SU-DHL-6 (cell line): ENCODE measurements around the gene ITGB1.

Experiments
- H2AFZ ChIP-seq: fragments of 200-600 bp; sonication (generic); 2 replicates; pipeline ENCODE4 v1.6.1; 2014; ENCODE audit warnings: low read depth, mild to moderate bottlenecking, moderate library complexity, mixed read lengths, antibody characterized with exemption, low read length; ENCODE audit not compliant: severe bottlenecking
- H3F3A ChIP-seq: fragments of 200-600 bp; shearing (Covaris generic); 2 replicates; pipeline ENCODE4 v1.6.0; 2016; ENCODE audit warnings: antibody characterized with exemption, mild to moderate bottlenecking; ENCODE audit not compliant: insufficient read depth
- H3K27ac ChIP-seq: fragments of 200-600 bp; sonication (generic); 2 replicates; pipeline ENCODE4 v1.5.1; 2016; ENCODE audit warnings: low read depth, mild to moderate bottlenecking, low read length, moderate library complexity, mixed read lengths
- H3K27me3 ChIP-seq: fragments of 200-600 bp; sonication (generic), shearing (Covaris generic); 2 replicates; pipeline ENCODE4 v1.6.0; 2014; ENCODE audit warnings: mild to moderate bottlenecking, low read length
- H3K36me3 ChIP-seq: fragments of 200-600 bp; sonication (generic); 2 replicates; pipeline ENCODE4 v1.6.1; 2014; ENCODE audit warnings: mild to moderate bottlenecking, low read length, mixed read lengths
- H3K4me2 ChIP-seq: fragments of 300-600, 200-600 bp; shearing (Covaris generic), sonication (generic); 2 replicates; pipeline ENCODE4 v1.6.0; 2014; ENCODE audit warnings: low read length, low read depth, mild to moderate bottlenecking; ENCODE audit not compliant: poor library complexity, severe bottlenecking
- H3K4me3 ChIP-seq: fragments of 200-600 bp; sonication (generic); 2 replicates; pipeline ENCODE4 v1.5.1; 2014; ENCODE audit warnings: antibody characterized with exemption, low read length, mild to moderate bottlenecking, mixed read lengths; ENCODE audit not compliant: insufficient read depth, poor library complexity, severe bottlenecking
- H3K79me2 ChIP-seq: fragments of 200-600 bp; sonication (generic); 2 replicates; pipeline ENCODE4 v1.6.1; 2014; ENCODE audit warnings: mild to moderate bottlenecking, low read length, moderate library complexity; ENCODE audit not compliant: insufficient read depth
- H3K9ac ChIP-seq: fragments of 200-600 bp; sonication (generic); 2 replicates; pipeline ENCODE4 v1.7.0; 2014; ENCODE audit warnings: mild to moderate bottlenecking, low read length
- H3K9me2 ChIP-seq: fragments of 200-600 bp; sonication (generic); replicated peaks from 2 replicates; pipeline ENCODE4 v1.6.1; 2014; ENCODE audit warnings: low read length; ENCODE audit not compliant: insufficient read depth
- H3K9me3 ChIP-seq: fragments of 200-600 bp; sonication (generic); 2 replicates; pipeline ENCODE4 v1.6.1; 2014; ENCODE audit warnings: low read length, mixed read lengths; ENCODE audit not compliant: insufficient read depth
- H4K20me1 ChIP-seq: fragments of 200-600 bp; sonication (generic); 2 replicates; pipeline ENCODE4 v1.6.1; 2014; ENCODE audit warnings: low read depth, mild to moderate bottlenecking, antibody characterized with exemption, low read length, moderate library complexity, mixed read lengths
- EZH2phosphoT487 ChIP-seq: fragments of 200-600 bp; sonication (generic), shearing (Covaris generic); conservative IDR thresholded peaks from 2 replicates; pipeline ENCODE4 v1.6.1; 2018; ENCODE audit warnings: mild to moderate bottlenecking, antibody characterized with exemption, low read length, moderate library complexity, mixed read lengths
- TF ChIP-seq, protein P1 (sequence below): fragments of 200-600 bp; sonication (generic); IDR thresholded peaks from one replicate; pipeline ENCODE4 v1.5.1; 2017; ENCODE audit warnings: antibody characterized with exemption, mild to moderate bottlenecking, low read length, moderate library complexity; ENCODE audit not compliant: insufficient read depth, poor library complexity, severe bottlenecking

The ITGB1 gene

DNA sequence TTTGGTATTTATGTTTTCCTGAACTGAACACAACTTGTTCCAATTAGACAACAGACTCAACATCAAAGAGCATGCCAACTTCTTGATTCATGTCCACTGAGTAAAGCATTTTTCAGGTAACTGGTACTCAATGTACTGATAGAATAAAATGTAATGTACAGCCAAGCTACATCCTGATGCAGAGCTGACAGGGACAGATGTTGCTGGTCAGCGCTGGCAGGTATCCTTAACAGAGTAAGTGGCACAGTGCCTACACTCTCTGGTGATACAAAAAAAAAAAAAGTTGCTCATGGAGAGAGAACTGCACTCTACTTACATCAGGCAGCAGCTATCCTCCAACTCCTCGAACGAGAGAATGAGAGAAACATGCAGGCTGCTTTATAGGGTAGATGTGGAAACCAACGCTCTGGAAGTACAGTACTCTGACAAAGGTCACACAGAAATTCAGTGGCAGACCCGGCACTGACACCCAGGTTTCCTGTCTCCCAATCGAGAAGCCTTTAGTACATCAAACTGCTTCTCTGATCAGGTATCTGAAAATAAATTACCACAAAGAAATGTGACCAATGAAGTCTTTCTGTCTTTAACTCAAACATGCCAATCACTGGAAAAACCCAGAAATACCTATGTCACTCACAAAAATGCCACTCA, 4.6 kb downstream of the ITGB1 start:
- Histone ChIP-seq H3F3A (0 out of 2 replicates have a peak, but pooled peaks cover 4% of the 10 kb centered on the region), H3K79me2 (no peaks in the 10 kb centered on the region), H3K4me3 (no peak overlapping the region), H3K4me2 (no peak overlapping the region), H3K9me2 (no peaks in the 10 kb centered on the region), H3K9ac (no peak overlapping the region), H3K9me3 (no peaks in the 10 kb centered on the region), H3K27me3 (no peaks in the 10 kb centered on the region), H2AFZ (no peak overlapping the region), H3K27ac (no peak overlapping the region), H3K36me3 (no peaks in the 10 kb centered on the region), H4K20me1 (0 out of 2 replicates have a peak, but pooled peaks cover 12% of the 10 kb centered on the region)
- no peak for TF ChIP-seq EZH2phosphoT487
- TF ChIP-seq, protein P1, sequence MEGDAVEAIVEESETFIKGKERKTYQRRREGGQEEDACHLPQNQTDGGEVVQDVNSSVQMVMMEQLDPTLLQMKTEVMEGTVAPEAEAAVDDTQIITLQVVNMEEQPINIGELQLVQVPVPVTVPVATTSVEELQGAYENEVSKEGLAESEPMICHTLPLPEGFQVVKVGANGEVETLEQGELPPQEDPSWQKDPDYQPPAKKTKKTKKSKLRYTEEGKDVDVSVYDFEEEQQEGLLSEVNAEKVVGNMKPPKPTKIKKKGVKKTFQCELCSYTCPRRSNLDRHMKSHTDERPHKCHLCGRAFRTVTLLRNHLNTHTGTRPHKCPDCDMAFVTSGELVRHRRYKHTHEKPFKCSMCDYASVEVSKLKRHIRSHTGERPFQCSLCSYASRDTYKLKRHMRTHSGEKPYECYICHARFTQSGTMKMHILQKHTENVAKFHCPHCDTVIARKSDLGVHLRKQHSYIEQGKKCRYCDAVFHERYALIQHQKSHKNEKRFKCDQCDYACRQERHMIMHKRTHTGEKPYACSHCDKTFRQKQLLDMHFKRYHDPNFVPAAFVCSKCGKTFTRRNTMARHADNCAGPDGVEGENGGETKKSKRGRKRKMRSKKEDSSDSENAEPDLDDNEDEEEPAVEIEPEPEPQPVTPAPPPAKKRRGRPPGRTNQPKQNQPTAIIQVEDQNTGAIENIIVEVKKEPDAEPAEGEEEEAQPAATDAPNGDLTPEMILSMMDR = no peak

DNA sequence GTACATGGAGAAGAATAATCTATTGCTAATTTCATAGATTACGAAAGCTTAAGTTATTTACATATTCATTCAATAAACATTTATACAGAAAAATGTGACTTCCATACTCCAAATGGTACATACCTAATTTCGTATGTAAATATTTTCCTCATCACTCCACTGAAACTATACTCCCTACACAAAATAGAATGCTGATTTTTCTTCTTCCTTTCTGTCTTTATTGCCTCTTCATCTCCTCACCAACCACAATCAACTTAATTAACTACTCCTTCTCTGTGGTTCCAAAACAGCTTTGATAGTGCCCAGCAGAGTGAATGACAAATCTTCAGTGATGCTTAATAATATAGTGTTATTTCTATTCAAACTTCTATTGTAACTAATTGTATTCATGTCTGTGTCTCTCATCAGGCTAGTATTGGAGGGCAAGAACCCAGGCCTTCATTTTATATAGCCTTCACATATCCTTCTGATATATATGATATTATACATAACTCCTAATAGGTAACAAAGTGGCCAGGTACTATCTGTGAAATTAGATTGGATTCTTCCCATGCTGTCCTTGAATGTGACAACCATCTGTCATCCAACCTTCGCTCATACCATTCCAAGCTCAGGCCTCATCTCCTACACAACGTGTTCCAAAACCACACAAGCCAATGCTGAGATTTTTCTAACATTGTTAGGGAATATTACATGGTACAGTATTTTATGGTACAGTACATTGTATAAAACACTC, 5.3 kb downstream of the ITGB1 start:
- no peaks in the 10 kb centered on the region for H3K36me3 ChIP-seq
- H3K9me2 ChIP-seq = no peaks in the 10 kb centered on the region
- H3F3A ChIP-seq = 0 out of 2 replicates have a peak, but pooled peaks cover 4% of the 10 kb centered on the region
- no peak for TF ChIP-seq EZH2phosphoT487
- TF ChIP-seq, protein P1 = no peak
- H3K4me2 ChIP-seq = no peak overlapping the region
- no peak overlapping the region for H2AFZ ChIP-seq
- 0 out of 2 replicates have a peak, but pooled peaks cover 12% of the 10 kb centered on the region for H4K20me1 ChIP-seq
- H3K4me3 ChIP-seq = no peak overlapping the region
- no peak overlapping the region for H3K9ac ChIP-seq
- no peaks in the 10 kb centered on the region for H3K27me3 ChIP-seq
- H3K9me3 ChIP-seq = no peaks in the 10 kb centered on the region
- no peak overlapping the region for H3K27ac ChIP-seq
- H3K79me2 ChIP-seq = no peaks in the 10 kb centered on the region

DNA sequence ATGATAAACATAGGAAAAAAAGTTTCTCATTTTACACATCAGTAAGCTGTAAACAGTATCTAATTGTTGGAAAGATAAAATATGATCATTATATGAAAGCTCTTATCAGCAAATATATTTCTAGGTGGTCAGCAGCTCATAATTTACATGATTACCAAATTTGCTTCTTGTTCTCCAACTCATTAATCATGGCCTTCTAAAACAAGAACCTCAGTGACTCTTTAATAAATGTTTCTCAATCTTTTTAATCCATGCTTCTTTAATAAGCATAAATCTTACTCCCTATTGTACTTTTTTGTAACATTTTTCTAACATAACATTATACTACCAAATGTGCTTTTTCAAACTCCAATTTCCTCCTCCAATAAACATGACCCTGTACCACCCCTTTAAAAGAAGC, 5.9 kb downstream of the ITGB1 start:
- Histone ChIP-seq H3K27ac (no peak overlapping the region), H3K79me2 (no peaks in the 10 kb centered on the region), H3K9me3 (no peaks in the 10 kb centered on the region), H2AFZ (no peak overlapping the region), H3K27me3 (no peaks in the 10 kb centered on the region), H3K9me2 (no peaks in the 10 kb centered on the region), H3K9ac (no peak overlapping the region), H4K20me1 (0 out of 2 replicates have a peak, but pooled peaks cover 12% of the 10 kb centered on the region), H3K4me3 (no peak overlapping the region), H3K4me2 (no peak overlapping the region), H3K36me3 (no peaks in the 10 kb centered on the region), H3F3A (0 out of 2 replicates have a peak, but pooled peaks cover 4% of the 10 kb centered on the region)
- TF ChIP-seq EZH2phosphoT487 = no peak
- TF ChIP-seq, protein P1 = no peak
